ENCODE data around the gene PFN2.
"Not testable (repeated sequence)": the region's sequence is repeated elsewhere in the genome, so short reads cannot be mapped to it uniquely, and the experiment has no call there.

PFN2 gene

DNA sequence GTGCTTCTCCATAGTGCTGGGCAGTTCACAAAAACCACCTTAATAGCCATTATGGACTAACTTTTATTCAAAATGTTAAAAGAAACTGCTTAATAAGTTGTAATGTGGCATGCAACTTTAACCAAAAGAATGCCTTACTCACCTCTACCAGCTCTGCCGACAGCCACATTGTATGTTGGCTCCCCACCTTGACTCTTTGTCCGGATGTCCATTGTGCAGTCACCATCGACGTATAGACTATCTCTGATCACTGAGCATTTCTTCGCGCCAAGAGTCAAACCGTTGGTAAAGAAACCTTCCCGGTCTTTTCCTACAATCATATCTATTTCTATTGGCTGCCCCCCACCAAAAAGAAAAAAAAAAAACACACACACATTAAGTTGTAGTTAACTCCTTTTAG lies 2.5 kb downstream of the PFN2 start:
- DNase-seq (ENCODE audit: low read depth): peak; percentile 16

GRCh38 chr3:149967086-149967685 lies 3.5 kb downstream of the PFN2 start:
- DNase-seq (ENCODE audit: low read depth): peak; percentile 67

GRCh38 chr3:149965278-149965677 lies 5.4 kb downstream of the PFN2 start:
- peak; percentile 29 for DNase-seq (ENCODE audit: low read depth)

GRCh38 chr3:149964291-149964690 lies 6.4 kb downstream of the PFN2 start:
- peak; percentile 55 for DNase-seq (ENCODE audit: low read depth)

GRCh38 chr3:149963485-149963884 lies 7.2 kb downstream of the PFN2 start:
- DNase-seq (ENCODE audit: low read depth): no peak

- peak; percentile 20 for DNase-seq (ENCODE audit: low read depth)
Observed at GRCh38 chr3:149959443-149959842, 11.3 kb downstream of the PFN2 start.

- DNase-seq (ENCODE audit: low read depth): no peak
Observed at GRCh38 chr3:149958171-149958796, 12.4 kb downstream of the PFN2 start.

DNA sequence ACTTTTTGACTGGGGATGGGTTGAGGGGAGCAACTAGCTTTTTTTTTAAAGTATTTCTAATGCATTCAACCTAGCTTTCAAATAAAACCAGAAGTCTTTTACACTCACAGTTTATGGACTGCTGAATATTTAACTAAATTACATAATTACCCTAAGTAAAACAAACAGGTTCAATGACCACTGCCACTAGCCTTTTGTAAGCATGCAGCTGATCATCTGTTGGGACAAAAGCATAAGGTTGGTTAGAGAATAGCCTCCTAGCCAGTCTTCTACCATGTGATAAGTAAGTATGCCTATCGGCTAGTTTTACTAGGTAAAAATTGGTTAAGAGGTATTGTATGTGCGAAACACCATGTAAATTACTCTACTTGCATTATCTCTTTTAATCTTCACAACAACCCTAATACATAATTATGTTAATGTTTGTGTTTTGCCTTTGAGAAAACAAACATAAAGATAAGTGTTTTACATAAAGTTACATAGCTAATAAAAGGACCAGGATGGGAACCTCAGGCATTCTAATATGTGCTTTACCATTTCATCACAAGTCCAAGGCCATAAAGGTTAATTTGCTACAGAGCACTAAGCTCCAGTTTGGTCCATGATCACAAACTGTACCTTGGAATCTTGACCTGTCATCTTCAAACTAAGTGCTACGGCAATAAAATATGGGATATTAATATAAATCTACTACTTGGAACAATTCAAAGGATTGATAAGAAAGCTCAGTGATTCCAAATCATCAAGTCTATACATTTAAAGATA lies 13.2 kb downstream of the PFN2 start:
- DNase-seq (ENCODE audit: low read depth): no peak

GRCh38 chr3:149955449-149955848 lies 15.2 kb downstream of the PFN2 start:
- peak; percentile 23 for DNase-seq (ENCODE audit: low read depth)

DNA sequence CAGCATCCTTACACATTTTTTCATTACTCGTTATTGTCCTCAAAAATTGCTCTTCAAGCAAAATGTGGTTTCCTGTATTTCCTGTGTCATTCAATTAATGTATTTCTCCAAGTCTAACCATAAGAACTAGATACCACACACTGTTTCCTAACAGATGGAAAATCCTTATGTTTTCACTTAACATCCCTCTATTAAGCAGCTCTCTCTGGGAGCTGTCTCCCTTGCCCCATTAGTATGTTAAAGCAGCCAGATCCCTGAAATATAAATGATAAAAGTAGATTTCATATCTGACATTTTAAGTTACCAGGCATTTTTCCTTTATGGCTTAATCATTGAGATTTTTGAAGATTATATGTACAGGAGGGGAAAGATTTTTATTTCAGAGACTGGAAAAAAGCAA lies 15.9 kb downstream of the PFN2 start:
- DNase-seq (ENCODE audit: low read depth): peak; percentile 55

- no peak for DNase-seq (ENCODE audit: low read depth)
Observed at GRCh38 chr3:149949181-149949580, 21.5 kb downstream of the PFN2 start.

DNA sequence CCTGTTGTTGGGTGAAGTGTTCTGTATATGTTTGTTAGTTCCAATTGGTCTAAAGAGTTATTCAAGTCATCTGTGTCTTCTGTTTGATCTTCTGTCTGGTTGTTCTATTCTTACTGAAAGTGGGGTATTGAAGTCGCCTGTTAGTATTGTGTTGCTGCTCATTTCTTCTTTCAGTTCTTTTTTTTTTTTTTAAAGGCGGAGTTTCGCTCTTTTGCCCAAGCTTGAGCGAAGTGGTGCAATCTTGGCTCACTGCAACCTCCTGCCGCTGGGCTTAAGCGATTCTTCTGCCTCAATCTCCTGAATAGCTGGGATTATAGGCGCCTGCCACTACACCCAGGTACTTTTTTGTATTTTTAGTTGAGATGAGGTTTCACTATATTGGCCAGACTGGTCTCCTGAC lies 23.5 kb downstream of the PFN2 start:
- no peak for DNase-seq (ENCODE audit: low read depth)

GRCh38 chr3:149943966-149944365 lies 26.7 kb downstream of the PFN2 start:
- DNase-seq (ENCODE audit: low read depth): not testable (repeated sequence)

- DNase-seq (ENCODE audit: low read depth): no peak
Observed at GRCh38 chr3:149942409-149942808, 28.3 kb downstream of the PFN2 start.

- DNase-seq (ENCODE audit: low read depth): peak; percentile 34
Observed at GRCh38 chr3:149941946-149942345, 28.7 kb downstream of the PFN2 start.

- DNase-seq (ENCODE audit: low read depth): peak; percentile 63
Observed at GRCh38 chr3:149941186-149941585, 29.5 kb downstream of the PFN2 start.

GRCh38 chr3:149938392-149939055 lies 32.2 kb downstream of the PFN2 start:
- DNase-seq (ENCODE audit: low read depth): peak; percentile 61

DNA sequence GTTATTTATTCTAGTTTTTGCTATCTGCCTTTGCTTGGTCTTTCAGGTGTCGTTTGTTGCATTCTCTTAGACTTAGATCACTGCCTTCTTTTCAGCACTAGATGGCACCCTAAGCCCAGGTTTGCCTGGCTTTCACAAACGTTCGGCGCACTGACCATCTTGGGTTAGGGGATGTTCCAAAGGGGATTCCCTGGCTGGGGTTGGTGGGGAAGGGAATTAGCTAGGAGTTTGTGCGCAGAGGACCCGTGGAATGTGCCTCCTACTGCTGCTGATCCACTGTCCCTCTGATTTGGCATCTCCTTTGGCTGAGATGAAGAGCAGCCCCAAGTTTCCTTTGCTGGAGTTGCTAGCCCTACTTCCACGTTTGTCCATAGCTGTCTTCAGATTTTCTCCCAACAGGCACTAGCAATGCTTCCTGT lies 33.9 kb downstream of the PFN2 start:
- peak; percentile 71 for DNase-seq (ENCODE audit: low read depth)

DNA sequence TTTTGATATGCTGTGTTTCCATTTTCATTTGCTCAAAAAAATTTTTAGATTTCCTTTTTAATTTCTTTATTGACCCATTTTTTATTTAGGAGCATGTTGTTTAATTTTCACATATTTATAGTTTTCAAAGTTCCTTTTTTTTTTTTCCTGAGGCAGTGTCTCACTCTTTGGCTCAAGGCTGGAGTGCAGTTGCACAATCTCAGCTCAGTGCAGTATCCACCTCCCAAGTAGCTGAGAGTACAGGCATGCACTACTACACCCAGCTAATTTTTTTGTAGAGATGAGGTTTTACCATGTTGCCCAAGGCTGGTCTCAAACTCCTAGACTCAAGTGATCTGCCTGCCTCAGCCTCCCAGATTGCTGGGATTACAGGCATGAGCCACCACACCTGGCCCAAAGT lies 36.2 kb downstream of the PFN2 start:
- DNase-seq (ENCODE audit: low read depth): peak; percentile 78

DNA sequence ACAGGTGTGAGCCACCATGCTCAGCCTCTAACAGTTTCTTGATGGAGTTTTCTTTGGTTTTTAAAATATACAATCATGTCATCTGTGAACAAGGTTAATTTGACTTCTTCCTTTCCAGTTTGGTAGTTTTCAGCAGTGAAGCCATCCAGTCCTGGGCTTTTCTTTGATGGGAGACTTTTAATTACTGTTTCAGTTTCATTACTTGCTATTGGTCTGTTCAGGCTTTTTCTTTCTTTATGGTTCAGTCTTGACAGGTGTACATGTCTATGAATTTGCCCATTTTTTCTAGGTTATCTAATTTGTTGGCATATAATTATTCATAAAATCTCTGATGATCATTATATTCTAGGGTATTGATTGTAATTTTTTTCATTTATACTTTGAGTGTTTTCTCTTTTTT lies 36.8 kb downstream of the PFN2 start:
- DNase-seq (ENCODE audit: low read depth): no peak

DNA sequence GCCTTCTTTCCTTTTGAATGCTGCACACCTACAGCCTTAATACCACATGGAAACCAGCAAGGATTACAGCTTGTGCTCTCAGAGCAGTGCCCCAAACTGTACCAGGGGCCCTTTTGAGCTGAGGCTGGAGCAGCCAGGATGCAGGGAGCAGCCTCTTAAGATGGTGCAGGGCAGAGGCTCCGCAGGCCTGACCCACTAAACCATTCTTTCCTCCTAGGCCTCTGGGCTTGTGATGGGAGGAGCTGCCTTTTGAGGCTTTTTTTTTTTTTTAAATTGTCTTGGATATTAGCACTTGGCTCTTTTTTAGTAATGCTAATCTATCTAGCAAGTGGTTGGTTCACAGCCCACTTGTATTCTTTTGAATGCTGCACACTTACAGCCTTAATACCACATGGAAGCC lies 37.7 kb downstream of the PFN2 start:
- no peak for DNase-seq (ENCODE audit: low read depth)

GRCh38 chr3:149920119-149920518 lies 50.6 kb downstream of the PFN2 start:
- no peak for DNase-seq (ENCODE audit: low read depth)

- no peak for DNase-seq (ENCODE audit: low read depth)
Observed at GRCh38 chr3:149919509-149919908, 51.2 kb downstream of the PFN2 start.
